Retinal pigment epithelial cell (primary cell): ENCODE measurements around the gene PDE4D.
"Not testable (repeated sequence)": the region's sequence is repeated elsewhere in the genome, so short reads cannot be mapped to it uniquely, and the experiment has no call there.

Experiments
- DNase-seq: peaks from one replicate; pipeline ENCODE4 v3.0.0-alpha.2; 2010; ENCODE audit warnings: low read depth
- H3K4me3 ChIP-seq: 2 replicates; pipeline ENCODE4 v1.5.1; 2011; ENCODE audit warnings: mild to moderate bottlenecking, low read length, control low read depth, moderate library complexity
- CTCF ChIP-seq: conservative IDR thresholded peaks from 2 replicates; pipeline ENCODE4 v1.5.1; 2011; ENCODE audit warnings: low read depth, low read length, control low read depth, inconsistent platforms

PDE4D gene

GRCh38 chr5:59066367-59067163, 827.0 kb downstream of the PDE4D start:
- no peak for DNase-seq
- H3K4me3 ChIP-seq = no peak overlapping the region

GRCh38 chr5:59065554-59065953, 828.0 kb downstream of the PDE4D start:
- TF ChIP-seq CTCF = no peak
- H3K4me3 ChIP-seq = no peak overlapping the region
- no peak for DNase-seq

More at GRCh38 chr5:59066367-59067163, 827.0 kb downstream of the PDE4D start:
- no peak for TF ChIP-seq CTCF

GRCh38 chr5:59064293-59064692, 829.2 kb downstream of the PDE4D start:
- H3K4me3 ChIP-seq = no peak overlapping the region
- no peak for TF ChIP-seq CTCF
- no peak for DNase-seq

GRCh38 chr5:59062986-59063683, 830.4 kb downstream of the PDE4D start:
- no peak for TF ChIP-seq CTCF
- H3K4me3 ChIP-seq = no peak overlapping the region
- DNase-seq = no peak

GRCh38 chr5:59061377-59061776, 832.1 kb downstream of the PDE4D start:
- no peak overlapping the region for H3K4me3 ChIP-seq
- TF ChIP-seq CTCF = no peak
- no peak for DNase-seq

- no peak for TF ChIP-seq CTCF
- no peak for DNase-seq
- H3K4me3 ChIP-seq = no peak overlapping the region
Observed at GRCh38 chr5:59058969-59059687, 834.4 kb downstream of the PDE4D start.

- DNase-seq = no peak
- no peak overlapping the region for H3K4me3 ChIP-seq
- TF ChIP-seq CTCF = no peak
Observed at GRCh38 chr5:59058237-59058636, 835.3 kb downstream of the PDE4D start.

- H3K4me3 ChIP-seq, DNase-seq: not testable (repeated sequence)
Observed at GRCh38 chr5:59056599-59056998, 836.9 kb downstream of the PDE4D start.
